H1 (cell line): ENCODE measurements around the gene EPS8L1. TPM values are rescaled to one million over a fixed set of nuclear protein-coding genes. Genes with fewer than 3 reads are reported as not detected.
"Not testable (repeated sequence)": the region's sequence is repeated elsewhere in the genome, so short reads cannot be mapped to it uniquely, and the experiment has no call there.

ENCODE experiments used
- CTCF ChIA-PET: fragments of 300-600 bp; sonication (Branson Sonifier 250); formaldehyde crosslinking; loops from one replicate; lab custom pipeline; 2021; ENCODE audit not compliant: partially characterized antibody; lab: Charles Lee
- POLR2A ChIA-PET: fragments of 300-600 bp; sonication (Branson Sonifier 250); formaldehyde crosslinking; loops from one replicate; lab custom pipeline; 2021; ENCODE audit warnings: inconsistent platforms; ENCODE audit not compliant: partially characterized antibody; lab: Charles Lee
- DNase-seq, 2 experiments: peaks; one replicate each; pipeline versions ENCODE4 v3.0.0 to v3.0.0-alpha.2; 2010 to 2022; ENCODE audit warnings: low spot score in 2 of 2, low read depth in 1 of 2, mixed read lengths in 1 of 2
- FAIRE-seq: peaks from 2 replicates; lab custom pipeline; 2011; peaks lifted over from hg19 to GRCh38; lab: Jason Lieb, UNC
- H2AFZ ChIP-seq: 2 replicates; pipeline ENCODE4 v1.8.1; 2012; ENCODE audit warnings: low read length, inconsistent platforms
- H2AK5ac ChIP-seq: 2 replicates; pipeline ENCODE4 v1.6.1; 2013; ENCODE audit warnings: low read depth, low read length
- H2BK120ac ChIP-seq: replicated peaks from 2 replicates; pipeline ENCODE3; 2013; ENCODE audit warnings: low read depth, low read length, inconsistent platforms
- H2BK12ac ChIP-seq: 2 replicates; pipeline ENCODE4 v1.6.1; 2013; ENCODE audit warnings: low read depth, low read length
- H2BK15ac ChIP-seq: 2 replicates; pipeline ENCODE4 v1.6.1; 2013; ENCODE audit warnings: low read length
- H2BK20ac ChIP-seq: 2 replicates; pipeline ENCODE4 v1.6.1; 2013; ENCODE audit warnings: low read length
- H2BK5ac ChIP-seq: 2 replicates; pipeline ENCODE4 v1.6.1; 2013; ENCODE audit warnings: low read depth, low read length
- H3K14ac ChIP-seq: 2 replicates; pipeline ENCODE4 v1.6.1; 2013; ENCODE audit warnings: inconsistent platforms; ENCODE audit not compliant: insufficient read length
- H3K18ac ChIP-seq: 2 replicates; pipeline ENCODE4 v1.6.1; 2013; ENCODE audit warnings: low read length; ENCODE audit errors: extremely low read depth
- H3K23ac ChIP-seq: 2 replicates; pipeline ENCODE4 v1.6.1; 2013; ENCODE audit warnings: inconsistent platforms; ENCODE audit not compliant: insufficient read length
- H3K23me2 ChIP-seq: 2 replicates; pipeline ENCODE4 v1.6.1; 2013; ENCODE audit warnings: low read depth, low read length
- H3K27ac ChIP-seq: 2 replicates; pipeline ENCODE4 v1.6.1; 2011; ENCODE audit warnings: low read depth, low read length, inconsistent platforms
- H3K27me3 ChIP-seq, 4 experiments: replicated peaks in 1 of 4; 1 replicate in 1 of 4; 2 replicates in 3 of 4; pipeline versions ENCODE4 v1.6.1 to v1.8.1; 2011 to 2013; ENCODE audit warnings: low read length in 3 of 4, mild to moderate bottlenecking in 3 of 4, inconsistent platforms in 2 of 4, mixed read lengths in 2 of 4, moderate library complexity in 1 of 4; ENCODE audit not compliant: control insufficient read depth in 3 of 4, insufficient read depth in 3 of 4; ENCODE audit errors: extremely low read depth in 1 of 4
- H3K36me3 ChIP-seq, 4 experiments: 2 replicates each; pipeline versions ENCODE4 v1.6.1 to v1.8.1; 2011 to 2013; ENCODE audit warnings: mild to moderate bottlenecking in 4 of 4, low read length in 3 of 4, moderate library complexity in 2 of 4, control low read depth in 1 of 4, inconsistent platforms in 1 of 4; ENCODE audit not compliant: insufficient read depth in 4 of 4, control insufficient read depth in 2 of 4
- H3K4ac ChIP-seq: replicated peaks from 2 replicates; pipeline ENCODE3; 2013; ENCODE audit warnings: low read length, low read depth, mixed read lengths, inconsistent platforms; ENCODE audit not compliant: insufficient read length
- H3K4me1 ChIP-seq, 4 experiments: replicated peaks in 1 of 4; 1 replicate in 1 of 4; 2 replicates in 3 of 4; pipeline versions ENCODE4 v1.6.1 to v1.8.1; 2011 to 2013; ENCODE audit warnings: low read length in 3 of 4, inconsistent platforms in 2 of 4, mixed read lengths in 1 of 4; ENCODE audit not compliant: insufficient read depth in 4 of 4, control insufficient read depth in 3 of 4
- H3K4me2 ChIP-seq, 2 experiments: 2 replicates each; pipeline versions ENCODE4 v1.6.1 to v1.8.1; 2011 to 2013; ENCODE audit warnings: low read depth in 2 of 2, low read length in 2 of 2, control low read depth in 1 of 2, inconsistent platforms in 1 of 2, mild to moderate bottlenecking in 1 of 2; ENCODE audit not compliant: insufficient read depth in 1 of 2
- H3K4me3 ChIP-seq, 4 experiments: fragments of 200-600, 300-600 bp in 1 of 4; sonication (generic), shearing (Covaris generic), sonication (Bioruptor Twin) in 1 of 4; 2 replicates each; pipeline versions ENCODE4 v1.5.1 to v1.8.1; 2011 to 2016; ENCODE audit warnings: low read length in 4 of 4, low read depth in 3 of 4, control low read depth in 2 of 4, inconsistent platforms in 2 of 4, mild to moderate bottlenecking in 2 of 4, mixed read lengths in 1 of 4, moderate library complexity in 1 of 4; ENCODE audit not compliant: insufficient read depth in 2 of 4; ENCODE audit errors: extremely low read depth in 1 of 4
- H3K56ac ChIP-seq: replicated peaks from 2 replicates; pipeline ENCODE3; 2013; ENCODE audit warnings: low read depth, mild to moderate bottlenecking, mixed read lengths, low read length, inconsistent platforms; ENCODE audit not compliant: insufficient read length
- H3K79me1 ChIP-seq: 2 replicates; pipeline ENCODE4 v1.6.1; 2013; ENCODE audit warnings: low read depth, low read length, control low read depth
- H3K79me2 ChIP-seq, 2 experiments: 2 replicates each; pipeline versions ENCODE4 v1.6.1 to v1.8.1; 2012 to 2013; ENCODE audit warnings: low read length in 2 of 2, mild to moderate bottlenecking in 2 of 2, inconsistent platforms in 1 of 2; ENCODE audit not compliant: insufficient read depth in 2 of 2, control insufficient read depth in 1 of 2
- H3K9ac ChIP-seq, 4 experiments: replicated peaks in 1 of 4; 1 replicate in 1 of 4; 2 replicates in 3 of 4; pipeline versions ENCODE4 v1.6.1 to v1.8.1; 2011 to 2013; ENCODE audit warnings: low read depth in 3 of 4, low read length in 3 of 4, control low read depth in 2 of 4, mild to moderate bottlenecking in 2 of 4, moderate library complexity in 2 of 4, inconsistent platforms in 1 of 4; ENCODE audit errors: extremely low read depth in 1 of 4
- H3K9me3 ChIP-seq, 2 experiments: 2 replicates each; pipeline versions ENCODE4 v1.6.1 to v1.8.1; 2012 to 2013; ENCODE audit warnings: mild to moderate bottlenecking in 2 of 2, moderate library complexity in 2 of 2, control low read depth in 1 of 2, inconsistent platforms in 1 of 2, low read depth in 1 of 2, low read length in 1 of 2, mixed read lengths in 1 of 2; ENCODE audit not compliant: insufficient read depth in 2 of 2
- H4K20me1 ChIP-seq, 2 experiments: replicated peaks in 1 of 2; 2 replicates each; pipeline versions ENCODE3 to v1.8.1; 2011 to 2013; ENCODE audit warnings: inconsistent platforms in 2 of 2, low read length in 2 of 2, mild to moderate bottlenecking in 1 of 2; ENCODE audit not compliant: insufficient read depth in 2 of 2, control insufficient read depth in 1 of 2
- H4K5ac ChIP-seq: 2 replicates; pipeline ENCODE4 v1.6.1; 2013; ENCODE audit warnings: low read length, low read depth, mixed read lengths, inconsistent platforms; ENCODE audit not compliant: insufficient read length
- H4K8ac ChIP-seq: 2 replicates; pipeline ENCODE4 v1.8.0; 2013; ENCODE audit warnings: mild to moderate bottlenecking, moderate library complexity, low read length, inconsistent platforms; ENCODE audit not compliant: insufficient read depth; ENCODE audit errors: extremely low read depth
- H4K91ac ChIP-seq: replicated peaks from 2 replicates; pipeline ENCODE3; 2013; ENCODE audit warnings: low read length, mixed read lengths, inconsistent platforms; ENCODE audit not compliant: insufficient read length
- WGBS, 2 experiments: shearing (Covaris generic) in 1 of 2; methylation state at CpG; one replicate each; pipeline versions ENCODE4 v1.1.6 to v1.1.7; 2013 to 2015; ENCODE audit warnings: low lambda C conversion rate in 2 of 2, mixed read lengths in 2 of 2, inconsistent platforms in 1 of 2, low coverage in 1 of 2, missing lambda C conversion rate in 1 of 2; ENCODE audit not compliant: insufficient replicate concordance in 2 of 2, insufficient coverage in 1 of 2, insufficient read length in 1 of 2; ENCODE audit errors: extremely low coverage in 1 of 2, missing lambda C conversion rate in 1 of 2; 5-methylcytosine and 5-hydroxymethylcytosine counted together
- polyA plus RNA-seq, 7 experiments: library from polyadenylated mRNA; depleted of rRNA in 3 of 7; stranded (reverse) in 5 of 7; unstranded in 2 of 7; fragments of >200 nt in 5 of 7; fragments of 200-250 nt in 2 of 7; gene quantifications; 1 replicate in 5 of 7; 2 replicates in 1 of 7; 4 replicates in 1 of 7; pipeline versions ENCODE4 v1.2.1 to v1.2.3, GENCODE V29; 2011 to 2013; ENCODE audit warnings: missing spikeins in 2 of 7, mixed read lengths in 2 of 7
- total RNA-seq: library from RNA; stranded (reverse); fragmentation: NEBNext Ultra II Directional; extraction: Animal tissue kit (Norgen Biotek cat#: 25700); gene quantifications from 2 replicates; pipeline ENCODE4 v1.2.1, GENCODE V29; 2021

Gene EPS8L1
- total and polyA plus RNA-seq, 2 of the 8 experiments (the other 6 are each of a cell fraction or from before 2014, with no cell fraction given) = 19.8 to 30.2 TPM

GRCh38 chr19:55107252-55107651 lies 31.6 kb downstream of the EPS8L1 start:
- H3K79me1 ChIP-seq, H2BK5ac ChIP-seq, H3K23me2 ChIP-seq, H2AK5ac ChIP-seq, H3K4me2 ChIP-seq, H2BK120ac ChIP-seq, H3K4me1 ChIP-seq, H4K8ac ChIP-seq, H3K4ac ChIP-seq, H3K14ac ChIP-seq, H3K4me3 ChIP-seq, H3K56ac ChIP-seq, H4K91ac ChIP-seq, H3K18ac ChIP-seq, H2BK15ac ChIP-seq, FAIRE-seq, H3K9me3 ChIP-seq, H2AFZ ChIP-seq, H4K5ac ChIP-seq, H2BK20ac ChIP-seq, H3K27ac ChIP-seq, H3K9ac ChIP-seq, H3K23ac ChIP-seq, H2BK12ac ChIP-seq, H3K27me3 ChIP-seq, H3K36me3 ChIP-seq, DNase-seq, H3K79me2 ChIP-seq: not testable (repeated sequence)
- H4K20me1 ChIP-seq = peaks cover 6 to 14% of the 10 kb centered on the region in 2 experiments
- 96% methylated on average over 3 of the region's 3 CpGs; no CpG with 5 or more reads in 1 of the 2 experiments for WGBS, 2 experiments
- CTCF ChIA-PET = interaction anchor here (1.7 to 2.9 kb wide), 2 partner anchors 9 to 29 kb away, joined by 5 to 11 read pairs; no protein-coding TSS in a partner anchor
- POLR2A ChIA-PET = interaction anchor here (0.8 to 2.4 kb wide), 3 partner anchors 10 to 19 kb away, joined by 3 to 15 read pairs (median 3); partner anchors contain the start of gene PPP1R12C
